Measurements from ENCODE around the gene PKM.

GRCh38 chr15:72271221-72271620 lies 40.2 kb upstream of the PKM start:
- TF ChIP-seq POLR2A (IDR thresholded peaks at IDR 0.05), result no peak
- TF ChIP-seq, protein P1, sequence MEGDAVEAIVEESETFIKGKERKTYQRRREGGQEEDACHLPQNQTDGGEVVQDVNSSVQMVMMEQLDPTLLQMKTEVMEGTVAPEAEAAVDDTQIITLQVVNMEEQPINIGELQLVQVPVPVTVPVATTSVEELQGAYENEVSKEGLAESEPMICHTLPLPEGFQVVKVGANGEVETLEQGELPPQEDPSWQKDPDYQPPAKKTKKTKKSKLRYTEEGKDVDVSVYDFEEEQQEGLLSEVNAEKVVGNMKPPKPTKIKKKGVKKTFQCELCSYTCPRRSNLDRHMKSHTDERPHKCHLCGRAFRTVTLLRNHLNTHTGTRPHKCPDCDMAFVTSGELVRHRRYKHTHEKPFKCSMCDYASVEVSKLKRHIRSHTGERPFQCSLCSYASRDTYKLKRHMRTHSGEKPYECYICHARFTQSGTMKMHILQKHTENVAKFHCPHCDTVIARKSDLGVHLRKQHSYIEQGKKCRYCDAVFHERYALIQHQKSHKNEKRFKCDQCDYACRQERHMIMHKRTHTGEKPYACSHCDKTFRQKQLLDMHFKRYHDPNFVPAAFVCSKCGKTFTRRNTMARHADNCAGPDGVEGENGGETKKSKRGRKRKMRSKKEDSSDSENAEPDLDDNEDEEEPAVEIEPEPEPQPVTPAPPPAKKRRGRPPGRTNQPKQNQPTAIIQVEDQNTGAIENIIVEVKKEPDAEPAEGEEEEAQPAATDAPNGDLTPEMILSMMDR (IDR thresholded peaks at IDR 0.05), result no peak
